Measurements from ENCODE around the gene KRT86.

GRCh38 chr12:52333321-52333720 lies 58.9 kb downstream of the KRT86 start:
- TF ChIP-seq CTCF (IDR thresholded peaks at IDR 0.05; ENCODE audit: low read depth, low read length, poor library complexity, severe bottlenecking), result no peak
- no peak for TF ChIP-seq EZH2phosphoT487 (IDR thresholded peaks at IDR 0.05; ENCODE audit: borderline replicate concordance, low read length)
